Measurements from ENCODE around the gene MCCC1. TPM values are rescaled to one million over a fixed set of nuclear protein-coding genes. Genes with fewer than 3 reads are reported as not detected.

The MCCC1 gene
- 16.7 and 21.9 TPM in 2 replicates for total RNA-seq

GRCh38 chr3:183099026-183099837 is at the start of gene MCCC1:
TSS of gene MCCC1 (minus strand) at chr3:183099496. CDS start at chr3:183099440, 56 bp downstream.

GRCh38 chr3:182980204-182981037 is 118.9 kb downstream of the MCCC1 start, which contains the start of gene DCUN1D1:
TSS of gene DCUN1D1 (minus strand) at chr3:182980538. CDS start at chr3:182980489, 49 bp downstream.

Other genes with a start within 250 kb of the MCCC1 start
- gene DCUN1D1, start 119.0 kb downstream of the MCCC1 start, total RNA-seq: 34.9 and 45.1 TPM in 2 replicates
- gene LAMP3, start 63.2 kb upstream of the MCCC1 start, total RNA-seq: 18.1 and 25.1 TPM in 2 replicates
- 43.7 and 92.2 TPM in 2 replicates for gene B3GNT5, start 153.8 kb upstream of the MCCC1 start, total RNA-seq

Data from nasal cavity respiratory epithelium epithelial cell of viscerocranial mucosa (primary cell).